GM12801 (cell line): ENCODE data around the gene TOR3A.

Experiments used
- TF ChIP-seq, protein P1 (sequence below): IDR thresholded peaks from one replicate; pipeline ENCODE4 v1.5.1; 2011; ENCODE audit warnings: control low read depth; ENCODE audit not compliant: insufficient read length; ENCODE audit errors: extremely low read depth

Gene TOR3A

DNA sequence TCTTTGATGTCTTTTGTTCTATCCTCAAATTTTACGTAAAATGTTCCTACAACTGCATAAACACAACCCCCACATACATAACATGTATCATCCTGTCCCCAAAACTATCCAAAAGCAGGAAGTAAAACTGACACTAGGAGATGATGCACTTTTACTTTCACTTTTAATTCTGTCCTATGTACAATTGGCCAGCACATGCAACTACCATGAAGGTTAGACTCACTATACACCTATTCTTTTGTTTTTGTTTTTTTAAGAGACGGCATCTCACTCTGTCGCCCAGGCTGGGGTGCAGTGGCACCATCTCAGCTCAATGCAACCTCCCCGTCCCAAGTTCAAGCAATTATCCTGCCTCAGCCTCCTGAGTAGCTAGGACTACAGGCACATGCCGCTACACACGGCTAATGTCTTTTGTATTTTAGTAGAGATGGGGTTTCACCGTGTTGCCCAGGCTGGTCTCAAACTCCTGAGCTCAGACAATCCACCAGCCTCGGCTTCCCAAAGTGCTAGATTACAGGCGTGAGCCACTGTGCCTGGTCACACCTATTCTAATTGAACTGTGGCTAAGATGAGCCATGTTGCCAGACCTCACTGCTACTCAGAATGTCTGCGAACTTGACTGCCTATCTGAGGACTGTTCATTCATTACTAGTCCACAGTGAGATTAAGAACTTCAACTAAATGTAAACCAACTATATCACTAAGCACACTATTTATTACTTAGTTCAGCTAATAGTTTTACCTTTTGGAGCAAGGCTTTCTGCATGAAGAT is 48.0 kb downstream of the TOR3A start:
- TF ChIP-seq, protein P1, sequence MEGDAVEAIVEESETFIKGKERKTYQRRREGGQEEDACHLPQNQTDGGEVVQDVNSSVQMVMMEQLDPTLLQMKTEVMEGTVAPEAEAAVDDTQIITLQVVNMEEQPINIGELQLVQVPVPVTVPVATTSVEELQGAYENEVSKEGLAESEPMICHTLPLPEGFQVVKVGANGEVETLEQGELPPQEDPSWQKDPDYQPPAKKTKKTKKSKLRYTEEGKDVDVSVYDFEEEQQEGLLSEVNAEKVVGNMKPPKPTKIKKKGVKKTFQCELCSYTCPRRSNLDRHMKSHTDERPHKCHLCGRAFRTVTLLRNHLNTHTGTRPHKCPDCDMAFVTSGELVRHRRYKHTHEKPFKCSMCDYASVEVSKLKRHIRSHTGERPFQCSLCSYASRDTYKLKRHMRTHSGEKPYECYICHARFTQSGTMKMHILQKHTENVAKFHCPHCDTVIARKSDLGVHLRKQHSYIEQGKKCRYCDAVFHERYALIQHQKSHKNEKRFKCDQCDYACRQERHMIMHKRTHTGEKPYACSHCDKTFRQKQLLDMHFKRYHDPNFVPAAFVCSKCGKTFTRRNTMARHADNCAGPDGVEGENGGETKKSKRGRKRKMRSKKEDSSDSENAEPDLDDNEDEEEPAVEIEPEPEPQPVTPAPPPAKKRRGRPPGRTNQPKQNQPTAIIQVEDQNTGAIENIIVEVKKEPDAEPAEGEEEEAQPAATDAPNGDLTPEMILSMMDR, result no peak

DNA sequence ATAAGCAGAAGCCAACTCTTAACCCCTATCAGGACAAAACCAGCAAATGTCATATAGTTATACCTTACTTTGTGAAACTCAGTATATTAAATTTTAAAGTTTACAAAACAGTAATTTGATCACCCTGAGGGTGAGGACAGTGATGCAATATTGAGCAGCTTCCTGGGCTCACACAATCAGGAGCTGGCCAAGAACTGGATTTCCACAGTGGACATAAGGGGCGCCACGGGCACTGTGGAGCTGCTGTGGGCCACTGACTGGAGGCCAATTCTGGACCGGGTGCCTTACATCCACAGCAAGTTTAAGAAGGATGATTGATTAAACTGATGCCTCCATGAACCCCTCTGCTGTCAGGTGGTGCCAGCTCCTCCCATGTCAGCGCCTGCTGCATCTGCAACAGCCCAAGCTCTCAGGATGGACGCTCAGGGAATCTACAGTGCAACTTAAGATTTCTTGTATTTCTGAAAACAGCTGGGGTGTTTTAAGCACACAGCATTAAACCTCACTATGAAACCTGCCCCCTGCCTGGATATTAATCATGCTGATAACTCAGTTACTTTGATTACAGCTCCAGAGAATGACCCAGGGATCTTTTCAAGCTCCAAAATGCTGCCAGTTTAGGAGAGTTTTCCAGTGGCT is 55.9 kb downstream of the TOR3A start:
- TF ChIP-seq, protein P1, result no peak

DNA sequence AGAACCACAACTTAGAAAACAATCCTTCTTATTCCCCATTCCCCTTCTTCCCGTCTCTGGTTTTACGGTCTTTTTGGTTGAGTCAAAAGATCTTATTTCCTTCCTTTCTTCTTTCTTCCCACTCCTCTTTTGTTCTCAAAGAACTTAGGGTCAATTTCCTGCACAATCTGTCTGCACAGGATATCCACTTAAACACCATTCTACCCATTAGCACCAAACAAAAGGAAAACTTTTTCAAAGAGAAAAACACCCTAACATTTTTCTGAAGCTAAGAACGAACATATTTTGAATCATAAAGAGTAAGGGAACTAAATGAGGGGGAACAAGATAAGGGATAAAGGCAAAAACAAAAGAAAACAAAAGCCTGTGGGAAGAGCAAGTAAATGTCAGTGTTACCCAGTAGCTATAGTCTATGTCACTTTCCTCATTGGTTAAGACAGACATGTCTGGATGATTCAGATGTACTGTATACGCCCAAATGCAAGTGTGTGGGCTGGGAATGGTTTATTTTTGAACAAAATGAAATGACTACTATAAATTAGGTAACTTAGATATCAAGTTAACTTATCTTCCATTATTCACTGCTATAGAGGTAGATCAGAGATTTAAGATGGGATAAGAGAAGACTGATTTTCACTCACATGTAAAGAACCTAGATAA is 59.9 kb downstream of the TOR3A start:
- TF ChIP-seq, protein P1, result no peak

DNA sequence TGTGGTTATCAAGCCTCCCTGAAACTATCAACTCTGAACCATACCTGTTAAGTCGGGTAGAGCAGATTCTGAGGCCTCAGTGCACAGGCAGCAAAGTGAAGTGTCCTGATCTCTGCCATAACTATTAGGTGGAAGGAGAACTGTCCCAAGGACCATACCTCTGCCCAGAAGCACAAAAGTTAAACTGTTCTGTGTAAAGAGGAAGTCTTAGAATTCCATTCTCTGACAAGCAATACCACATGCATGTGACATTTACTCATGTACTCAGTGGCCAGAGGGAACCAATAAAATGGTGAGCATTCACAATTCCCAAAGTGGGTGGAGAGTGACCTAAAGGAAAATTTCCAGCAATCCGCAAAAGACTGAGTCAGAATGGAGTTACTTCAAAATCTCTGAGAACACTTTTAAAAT is 61.0 kb downstream of the TOR3A start:
- TF ChIP-seq, protein P1, result no peak

DNA sequence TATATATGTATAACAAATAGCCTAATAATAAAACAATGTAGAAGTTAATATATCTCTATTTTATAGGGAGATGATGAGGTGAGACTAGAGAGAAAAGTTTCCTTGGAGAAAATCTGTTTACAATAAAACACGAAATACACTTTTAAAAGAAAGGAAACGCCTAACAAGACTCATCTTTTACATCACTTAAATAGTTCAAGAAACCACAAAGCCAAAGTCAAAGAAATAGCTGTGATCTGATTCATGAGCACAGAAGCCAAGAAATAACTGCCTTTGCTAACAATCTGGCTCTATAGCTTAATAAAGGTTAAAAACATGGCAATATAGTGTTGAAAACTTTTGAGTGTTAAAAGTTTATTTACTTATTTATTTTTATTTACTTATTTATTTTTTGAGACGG is 61.5 kb downstream of the TOR3A start:
- TF ChIP-seq, protein P1, result no peak

DNA sequence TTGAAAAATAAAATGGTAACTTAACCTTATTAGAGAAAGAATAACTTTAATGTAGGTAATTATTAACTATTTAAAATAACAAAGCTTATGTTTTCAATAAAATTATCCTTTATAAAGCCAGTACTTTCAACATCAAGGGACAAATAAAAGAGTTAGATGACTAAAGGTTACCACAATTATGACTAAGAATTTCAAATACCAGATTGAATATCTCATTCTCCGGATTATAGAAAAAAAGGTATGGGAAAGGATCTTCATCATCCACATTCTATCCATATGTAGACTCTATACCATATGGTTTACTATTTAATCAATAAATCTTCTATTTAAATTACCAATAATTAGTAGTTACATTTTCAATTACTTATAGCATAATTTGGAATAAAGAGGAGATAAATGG is 62.8 kb downstream of the TOR3A start:
- TF ChIP-seq, protein P1, result no peak

DNA sequence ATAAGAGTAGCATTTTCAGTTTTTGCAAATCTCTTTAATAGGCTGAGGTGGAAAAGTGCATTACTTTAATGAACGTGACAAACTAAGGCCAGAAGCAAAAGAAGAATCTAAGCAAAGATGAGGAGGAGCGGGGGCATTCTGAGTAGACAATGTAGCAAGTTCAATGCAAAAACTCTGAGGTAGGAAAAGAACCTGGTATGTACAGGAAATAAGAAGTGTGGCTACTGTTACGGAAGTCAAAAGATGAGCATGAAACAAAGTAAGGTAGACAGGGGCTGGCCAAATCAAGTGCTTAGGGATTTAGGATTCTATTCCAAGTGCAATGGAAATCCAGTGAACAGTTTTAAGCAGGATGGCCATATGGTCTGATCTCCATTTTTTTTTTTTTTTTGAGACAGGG is 63.7 kb downstream of the TOR3A start:
- TF ChIP-seq, protein P1, result no peak
